SK-N-SH treated with all-trans-retinoic acid at 6 μM for 48 hours (cell line): ENCODE measurements around the gene DNAAF3.

Experiments used
- ATAC-seq: fragments of 200-7000 bp; cut with Tn5 transposase; 3 replicates; pipeline ENCODE4 v1.9.1; 2020; ENCODE audit warnings: mild to moderate bottlenecking, moderate library complexity
- ARNTL ChIP-seq: fragments of 450-650 bp; formaldehyde crosslinking; IDR thresholded peaks from 2 replicates; pipeline ENCODE4 v1.5.0; 2020; ENCODE audit warnings: low read depth, mild to moderate bottlenecking, moderate library complexity, borderline replicate concordance
- CSDC2 ChIP-seq: fragments of 250-450 bp; sonication (Bioruptor Pico); IDR thresholded peaks from 2 replicates; pipeline ENCODE4 v1.5.0; 2020; ENCODE audit warnings: mild to moderate bottlenecking, moderate library complexity
- ESRRG ChIP-seq: fragments of 250-450 bp; sonication (Bioruptor Pico); IDR thresholded peaks from 2 replicates; pipeline ENCODE4 v1.6.1; 2021; ENCODE audit warnings: mild to moderate bottlenecking
- GLIS3 ChIP-seq: fragments of 250-450 bp; sonication (Bioruptor Pico); IDR thresholded peaks from 2 replicates; pipeline ENCODE4 v1.5.0; 2020; ENCODE audit warnings: mild to moderate bottlenecking, moderate library complexity
- ISL1 ChIP-seq: fragments of 250-450 bp; sonication (Bioruptor Pico); IDR thresholded peaks from 2 replicates; pipeline ENCODE4 v2.1.2; 2022; ENCODE audit warnings: mild to moderate bottlenecking, moderate library complexity
- OSR1 ChIP-seq: fragments of 250-450 bp; sonication (Bioruptor Pico); IDR thresholded peaks from 2 replicates; pipeline ENCODE4 v1.8.0; 2022; ENCODE audit warnings: moderate library complexity, mild to moderate bottlenecking, inconsistent platforms
- PPARA ChIP-seq: fragments of 250-450 bp; sonication (Bioruptor Pico); IDR thresholded peaks from 2 replicates; pipeline ENCODE4 v1.5.0; 2020; ENCODE audit warnings: mild to moderate bottlenecking, borderline replicate concordance
- RARB ChIP-seq: fragments of 250-450 bp; sonication (Bioruptor Pico); IDR thresholded peaks from 2 replicates; pipeline ENCODE4 v1.8.0; 2021; ENCODE audit warnings: mild to moderate bottlenecking, moderate library complexity
- SNAI2 ChIP-seq: fragments of 250-450 bp; sonication (Bioruptor Pico); IDR thresholded peaks from 2 replicates; pipeline ENCODE4 v1.5.0; 2020; ENCODE audit warnings: mild to moderate bottlenecking, moderate library complexity
- TCF4 ChIP-seq: fragments of 250-450 bp; sonication (Bioruptor Pico); IDR thresholded peaks from 2 replicates; pipeline ENCODE4 v1.8.0; 2021; ENCODE audit warnings: mild to moderate bottlenecking, moderate library complexity, borderline replicate concordance
- TOX ChIP-seq: fragments of 250-450 bp; sonication (Bioruptor Pico); IDR thresholded peaks from 2 replicates; pipeline ENCODE4 v1.8.0; 2021; ENCODE audit warnings: mild to moderate bottlenecking, moderate library complexity, borderline replicate concordance
- ZFP3 ChIP-seq: fragments of 250-450 bp; sonication (Bioruptor Pico); IDR thresholded peaks from 2 replicates; pipeline ENCODE4 v1.5.0; 2020; ENCODE audit warnings: mild to moderate bottlenecking, moderate library complexity
- ZFP30 ChIP-seq: fragments of 450-650 bp; formaldehyde crosslinking; IDR thresholded peaks from 2 replicates; pipeline ENCODE4 v1.5.0; 2022; ENCODE audit warnings: mild to moderate bottlenecking, moderate library complexity
- ZNF70 ChIP-seq: fragments of 450-650 bp; formaldehyde crosslinking; IDR thresholded peaks from 2 replicates; pipeline ENCODE4 v1.5.0; 2020; ENCODE audit warnings: mild to moderate bottlenecking, moderate library complexity
- ZNF8 ChIP-seq: fragments of 450-650 bp; formaldehyde crosslinking; IDR thresholded peaks from 2 replicates; pipeline ENCODE4 v1.5.0; 2020; ENCODE audit warnings: mild to moderate bottlenecking, moderate library complexity
- TF ChIP-seq, protein P1 (sequence below): fragments of 250-450 bp; sonication (Bioruptor Pico); IDR thresholded peaks from 2 replicates; pipeline ENCODE4 v1.8.0; 2020; ENCODE audit warnings: mild to moderate bottlenecking, moderate library complexity, borderline replicate concordance
- TF ChIP-seq, protein P2 (sequence below): fragments of 250-450 bp; sonication (Bioruptor Pico); IDR thresholded peaks from 2 replicates; pipeline ENCODE4 v1.5.1; 2020; ENCODE audit warnings: low read depth, mild to moderate bottlenecking, moderate library complexity
- TF ChIP-seq, protein P3 (sequence below): fragments of 250-450 bp; sonication (Bioruptor Pico); IDR thresholded peaks from 2 replicates; pipeline ENCODE4 v1.5.1; 2021; ENCODE audit warnings: mild to moderate bottlenecking, moderate library complexity
- TF ChIP-seq, protein P4 (sequence below): fragments of 250-450 bp; sonication (Bioruptor Pico); IDR thresholded peaks from 2 replicates; pipeline ENCODE4 v1.8.0; 2021; ENCODE audit warnings: low read depth, mild to moderate bottlenecking, moderate library complexity, borderline replicate concordance
- TF ChIP-seq, protein P5 (sequence below): fragments of 250-450 bp; sonication (Bioruptor Pico); IDR thresholded peaks from 2 replicates; pipeline ENCODE4 v1.5.0; 2020; ENCODE audit warnings: mild to moderate bottlenecking, moderate library complexity

Gene DNAAF3

DNA sequence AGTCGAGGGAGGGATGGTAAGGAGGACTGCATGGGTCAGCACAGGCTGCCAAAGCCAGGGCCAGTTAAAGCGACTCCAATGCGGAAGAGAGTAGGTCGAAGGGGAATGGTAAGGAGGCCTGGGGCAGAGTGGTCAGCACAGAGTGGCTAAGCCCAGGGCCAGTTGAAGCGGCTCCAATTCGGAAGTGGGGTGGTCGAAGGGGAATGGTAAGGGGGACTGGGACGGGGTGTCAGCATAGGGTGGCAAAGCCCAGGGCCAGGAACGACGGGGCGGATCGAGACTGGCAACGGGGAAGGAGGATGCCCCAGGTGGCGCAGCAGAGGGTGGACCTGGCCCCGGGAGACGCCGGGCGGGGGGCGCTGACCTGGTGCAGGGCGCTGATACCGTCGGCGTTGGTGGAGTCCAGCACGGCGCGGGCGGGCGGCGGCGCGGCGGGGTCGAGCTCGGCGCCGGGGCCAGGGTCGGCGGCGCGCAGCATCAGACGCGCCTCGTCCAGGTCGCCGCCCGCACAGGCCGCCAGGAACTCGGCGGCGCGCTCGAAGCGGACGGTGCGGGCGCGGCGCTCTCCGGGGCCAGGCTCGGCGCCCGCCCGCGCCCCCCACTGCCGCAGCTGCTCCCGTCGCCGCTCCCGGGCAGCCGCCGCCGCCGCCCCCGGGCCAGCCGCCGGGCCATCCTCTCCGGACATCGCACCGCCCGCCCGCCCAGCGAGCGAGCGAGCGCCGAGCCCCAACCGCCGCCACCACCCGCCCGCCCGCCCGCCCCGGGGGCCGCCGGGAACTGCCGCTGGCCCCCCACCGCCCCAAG, 49.4 kb downstream of the DNAAF3 start, which contains the start of gene PPP1R12C:
TSS of gene PPP1R12C (minus strand) at position 779 of the 804 bp plus-strand sequence. CDS start at position 685, 94 bp downstream.
- ATAC-seq = peak; percentile 10
- no peak for TF ChIP-seq ISL1 (CRISPR knock-in tag)
- TF ChIP-seq ARNTL (CRISPR knock-in tag) = no peak
- TF ChIP-seq, protein P1, sequence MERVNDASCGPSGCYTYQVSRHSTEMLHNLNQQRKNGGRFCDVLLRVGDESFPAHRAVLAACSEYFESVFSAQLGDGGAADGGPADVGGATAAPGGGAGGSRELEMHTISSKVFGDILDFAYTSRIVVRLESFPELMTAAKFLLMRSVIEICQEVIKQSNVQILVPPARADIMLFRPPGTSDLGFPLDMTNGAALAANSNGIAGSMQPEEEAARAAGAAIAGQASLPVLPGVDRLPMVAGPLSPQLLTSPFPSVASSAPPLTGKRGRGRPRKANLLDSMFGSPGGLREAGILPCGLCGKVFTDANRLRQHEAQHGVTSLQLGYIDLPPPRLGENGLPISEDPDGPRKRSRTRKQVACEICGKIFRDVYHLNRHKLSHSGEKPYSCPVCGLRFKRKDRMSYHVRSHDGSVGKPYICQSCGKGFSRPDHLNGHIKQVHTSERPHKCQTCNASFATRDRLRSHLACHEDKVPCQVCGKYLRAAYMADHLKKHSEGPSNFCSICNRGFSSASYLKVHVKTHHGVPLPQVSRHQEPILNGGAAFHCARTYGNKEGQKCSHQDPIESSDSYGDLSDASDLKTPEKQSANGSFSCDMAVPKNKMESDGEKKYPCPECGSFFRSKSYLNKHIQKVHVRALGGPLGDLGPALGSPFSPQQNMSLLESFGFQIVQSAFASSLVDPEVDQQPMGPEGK (CRISPR knock-in tag) = no peak
- TF ChIP-seq GLIS3 (CRISPR knock-in tag) = no peak
- TF ChIP-seq, protein P2, sequence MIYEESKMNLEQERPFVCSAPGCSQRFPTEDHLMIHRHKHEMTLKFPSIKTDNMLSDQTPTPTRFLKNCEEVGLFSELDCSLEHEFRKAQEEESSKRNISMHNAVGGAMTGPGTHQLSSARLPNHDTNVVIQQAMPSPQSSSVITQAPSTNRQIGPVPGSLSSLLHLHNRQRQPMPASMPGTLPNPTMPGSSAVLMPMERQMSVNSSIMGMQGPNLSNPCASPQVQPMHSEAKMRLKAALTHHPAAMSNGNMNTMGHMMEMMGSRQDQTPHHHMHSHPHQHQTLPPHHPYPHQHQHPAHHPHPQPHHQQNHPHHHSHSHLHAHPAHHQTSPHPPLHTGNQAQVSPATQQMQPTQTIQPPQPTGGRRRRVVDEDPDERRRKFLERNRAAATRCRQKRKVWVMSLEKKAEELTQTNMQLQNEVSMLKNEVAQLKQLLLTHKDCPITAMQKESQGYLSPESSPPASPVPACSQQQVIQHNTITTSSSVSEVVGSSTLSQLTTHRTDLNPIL (CRISPR knock-in tag) = no peak
- TF ChIP-seq, protein P3, sequence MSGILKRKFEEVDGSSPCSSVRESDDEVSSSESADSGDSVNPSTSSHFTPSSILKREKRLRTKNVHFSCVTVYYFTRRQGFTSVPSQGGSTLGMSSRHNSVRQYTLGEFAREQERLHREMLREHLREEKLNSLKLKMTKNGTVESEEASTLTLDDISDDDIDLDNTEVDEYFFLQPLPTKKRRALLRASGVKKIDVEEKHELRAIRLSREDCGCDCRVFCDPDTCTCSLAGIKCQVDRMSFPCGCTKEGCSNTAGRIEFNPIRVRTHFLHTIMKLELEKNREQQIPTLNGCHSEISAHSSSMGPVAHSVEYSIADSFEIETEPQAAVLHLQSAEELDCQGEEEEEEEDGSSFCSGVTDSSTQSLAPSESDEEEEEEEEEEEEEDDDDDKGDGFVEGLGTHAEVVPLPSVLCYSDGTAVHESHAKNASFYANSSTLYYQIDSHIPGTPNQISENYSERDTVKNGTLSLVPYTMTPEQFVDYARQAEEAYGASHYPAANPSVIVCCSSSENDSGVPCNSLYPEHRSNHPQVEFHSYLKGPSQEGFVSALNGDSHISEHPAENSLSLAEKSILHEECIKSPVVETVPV (CRISPR knock-in tag) = no peak
- TF ChIP-seq SNAI2 (CRISPR knock-in tag) = no peak
- no peak for TF ChIP-seq ZFP3 (CRISPR knock-in tag)
- TF ChIP-seq PPARA (CRISPR knock-in tag) = no peak
- no peak for TF ChIP-seq TOX (CRISPR knock-in tag)
- TF ChIP-seq TCF4 (CRISPR knock-in tag) = no peak
- TF ChIP-seq ESRRG = no peak
- TF ChIP-seq CSDC2 (CRISPR knock-in tag) = no peak
- no peak for TF ChIP-seq ZNF70 (CRISPR knock-in tag)
- TF ChIP-seq OSR1 = no peak
- TF ChIP-seq ZNF8 (CRISPR knock-in tag) = no peak
- TF ChIP-seq, protein P4, sequence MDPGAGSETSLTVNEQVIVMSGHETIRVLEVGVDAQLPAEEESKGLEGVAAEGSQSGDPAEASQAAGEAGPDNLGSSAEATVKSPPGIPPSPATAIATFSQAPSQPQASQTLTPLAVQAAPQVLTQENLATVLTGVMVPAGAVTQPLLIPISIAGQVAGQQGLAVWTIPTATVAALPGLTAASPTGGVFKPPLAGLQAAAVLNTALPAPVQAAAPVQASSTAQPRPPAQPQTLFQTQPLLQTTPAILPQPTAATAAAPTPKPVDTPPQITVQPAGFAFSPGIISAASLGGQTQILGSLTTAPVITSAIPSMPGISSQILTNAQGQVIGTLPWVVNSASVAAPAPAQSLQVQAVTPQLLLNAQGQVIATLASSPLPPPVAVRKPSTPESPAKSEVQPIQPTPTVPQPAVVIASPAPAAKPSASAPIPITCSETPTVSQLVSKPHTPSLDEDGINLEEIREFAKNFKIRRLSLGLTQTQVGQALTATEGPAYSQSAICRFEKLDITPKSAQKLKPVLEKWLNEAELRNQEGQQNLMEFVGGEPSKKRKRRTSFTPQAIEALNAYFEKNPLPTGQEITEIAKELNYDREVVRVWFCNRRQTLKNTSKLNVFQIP = no peak
- TF ChIP-seq, protein P5, sequence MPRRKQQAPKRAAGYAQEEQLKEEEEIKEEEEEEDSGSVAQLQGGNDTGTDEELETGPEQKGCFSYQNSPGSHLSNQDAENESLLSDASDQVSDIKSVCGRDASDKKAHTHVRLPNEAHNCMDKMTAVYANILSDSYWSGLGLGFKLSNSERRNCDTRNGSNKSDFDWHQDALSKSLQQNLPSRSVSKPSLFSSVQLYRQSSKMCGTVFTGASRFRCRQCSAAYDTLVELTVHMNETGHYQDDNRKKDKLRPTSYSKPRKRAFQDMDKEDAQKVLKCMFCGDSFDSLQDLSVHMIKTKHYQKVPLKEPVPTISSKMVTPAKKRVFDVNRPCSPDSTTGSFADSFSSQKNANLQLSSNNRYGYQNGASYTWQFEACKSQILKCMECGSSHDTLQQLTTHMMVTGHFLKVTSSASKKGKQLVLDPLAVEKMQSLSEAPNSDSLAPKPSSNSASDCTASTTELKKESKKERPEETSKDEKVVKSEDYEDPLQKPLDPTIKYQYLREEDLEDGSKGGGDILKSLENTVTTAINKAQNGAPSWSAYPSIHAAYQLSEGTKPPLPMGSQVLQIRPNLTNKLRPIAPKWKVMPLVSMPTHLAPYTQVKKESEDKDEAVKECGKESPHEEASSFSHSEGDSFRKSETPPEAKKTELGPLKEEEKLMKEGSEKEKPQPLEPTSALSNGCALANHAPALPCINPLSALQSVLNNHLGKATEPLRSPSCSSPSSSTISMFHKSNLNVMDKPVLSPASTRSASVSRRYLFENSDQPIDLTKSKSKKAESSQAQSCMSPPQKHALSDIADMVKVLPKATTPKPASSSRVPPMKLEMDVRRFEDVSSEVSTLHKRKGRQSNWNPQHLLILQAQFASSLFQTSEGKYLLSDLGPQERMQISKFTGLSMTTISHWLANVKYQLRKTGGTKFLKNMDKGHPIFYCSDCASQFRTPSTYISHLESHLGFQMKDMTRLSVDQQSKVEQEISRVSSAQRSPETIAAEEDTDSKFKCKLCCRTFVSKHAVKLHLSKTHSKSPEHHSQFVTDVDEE (CRISPR knock-in tag) = no peak
- TF ChIP-seq RARB = no peak
- no peak for TF ChIP-seq ZFP30 (CRISPR knock-in tag)

DNA sequence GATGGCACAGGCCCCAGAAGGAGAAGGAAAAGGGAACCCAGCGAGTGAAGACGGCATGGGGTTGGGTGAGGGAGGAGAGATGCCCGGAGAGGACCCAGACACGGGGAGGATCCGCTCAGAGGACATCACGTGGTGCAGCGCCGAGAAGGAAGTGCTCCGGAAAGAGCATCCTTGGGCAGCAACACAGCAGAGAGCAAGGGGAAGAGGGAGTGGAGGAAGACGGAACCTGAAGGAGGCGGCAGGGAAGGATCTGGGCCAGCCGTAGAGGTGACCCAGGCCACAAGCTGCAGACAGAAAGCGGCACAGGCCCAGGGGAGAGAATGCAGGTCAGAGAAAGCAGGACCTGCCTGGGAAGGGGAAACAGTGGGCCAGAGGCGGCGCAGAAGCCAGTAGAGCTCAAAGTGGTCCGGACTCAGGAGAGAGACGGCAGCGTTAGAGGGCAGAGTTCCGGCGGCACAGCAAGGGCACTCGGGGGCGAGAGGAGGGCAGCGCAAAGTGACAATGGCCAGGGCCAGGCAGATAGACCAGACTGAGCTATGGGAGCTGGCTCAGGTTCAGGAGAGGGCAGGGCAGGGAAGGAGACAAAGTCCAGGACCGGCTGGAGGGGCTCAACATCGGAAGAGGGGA, 50.1 kb downstream of the DNAAF3 start:
- ATAC-seq = peak; percentile 77
- no peak for TF ChIP-seq ISL1 (CRISPR knock-in tag)

DNA sequence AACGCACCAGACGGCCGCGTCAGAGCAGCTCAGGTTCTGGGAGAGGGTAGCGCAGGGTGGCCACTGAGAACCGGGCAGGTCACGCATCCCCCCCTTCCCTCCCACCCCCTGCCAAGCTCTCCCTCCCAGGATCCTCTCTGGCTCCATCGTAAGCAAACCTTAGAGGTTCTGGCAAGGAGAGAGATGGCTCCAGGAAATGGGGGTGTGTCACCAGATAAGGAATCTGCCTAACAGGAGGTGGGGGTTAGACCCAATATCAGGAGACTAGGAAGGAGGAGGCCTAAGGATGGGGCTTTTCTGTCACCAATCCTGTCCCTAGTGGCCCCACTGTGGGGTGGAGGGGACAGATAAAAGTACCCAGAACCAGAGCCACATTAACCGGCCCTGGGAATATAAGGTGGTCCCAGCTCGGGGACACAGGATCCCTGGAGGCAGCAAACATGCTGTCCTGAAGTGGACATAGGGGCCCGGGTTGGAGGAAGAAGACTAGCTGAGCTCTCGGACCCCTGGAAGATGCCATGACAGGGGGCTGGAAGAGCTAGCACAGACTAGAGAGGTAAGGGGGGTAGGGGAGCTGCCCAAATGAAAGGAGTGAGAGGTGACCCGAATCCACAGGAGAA, 50.9 kb downstream of the DNAAF3 start:
- ATAC-seq = no peak
- no peak for TF ChIP-seq RARB
- TF ChIP-seq SNAI2 (CRISPR knock-in tag) = no peak
- no peak for TF ChIP-seq ZNF70 (CRISPR knock-in tag)
- TF ChIP-seq GLIS3 (CRISPR knock-in tag) = no peak
- TF ChIP-seq, protein P3 (CRISPR knock-in tag) = no peak
- no peak for TF ChIP-seq ESRRG
- TF ChIP-seq OSR1 = no peak
- TF ChIP-seq, protein P4 = no peak
- TF ChIP-seq TCF4 (CRISPR knock-in tag) = no peak
